ENCODE measurements around the gene GPA33. TPM values are rescaled to one million over a fixed set of nuclear protein-coding genes. Genes with fewer than 3 reads are reported as not detected.
A peak's percentile ranks its signal among the peaks of the same experiment; 100 is the strongest.

Gene GPA33
- total and polyA plus RNA-seq, 12 donors: 0.15 to 5.8 (median 1.1) TPM; not detected in 1

DNA sequence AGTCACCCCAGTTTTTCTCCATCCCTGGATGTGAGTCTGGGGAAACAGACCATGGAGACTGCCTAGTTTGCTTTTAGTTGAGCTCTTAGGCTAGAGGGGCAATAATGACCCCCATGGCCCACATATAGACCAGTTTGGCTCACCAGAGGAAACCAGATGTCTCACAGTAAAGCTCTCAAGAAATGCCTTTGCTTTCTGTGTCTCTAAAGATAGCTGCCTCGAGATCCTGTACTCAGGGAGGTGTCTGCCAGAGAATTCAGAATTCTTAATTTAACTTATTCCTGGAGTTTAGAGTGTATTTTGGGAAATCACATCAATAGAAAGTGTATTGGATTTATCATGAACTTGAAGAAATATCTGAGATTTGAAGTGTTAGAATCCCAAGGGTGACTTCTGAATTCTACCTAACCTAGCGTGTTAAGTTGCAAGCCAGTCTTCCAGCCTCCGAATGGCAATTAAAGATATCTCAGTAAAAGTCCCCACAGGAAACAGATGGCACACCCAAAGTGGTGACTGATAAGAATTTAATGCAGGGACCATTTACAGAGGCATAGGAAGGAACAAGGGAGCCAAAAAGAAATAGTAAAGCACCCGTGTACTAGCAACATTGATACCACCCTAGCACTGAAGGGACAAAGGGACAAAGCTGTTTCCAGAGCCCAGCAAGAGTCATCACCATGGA is 40.8 kb upstream of the GPA33 start:
- TF ChIP-seq, protein P1, sequence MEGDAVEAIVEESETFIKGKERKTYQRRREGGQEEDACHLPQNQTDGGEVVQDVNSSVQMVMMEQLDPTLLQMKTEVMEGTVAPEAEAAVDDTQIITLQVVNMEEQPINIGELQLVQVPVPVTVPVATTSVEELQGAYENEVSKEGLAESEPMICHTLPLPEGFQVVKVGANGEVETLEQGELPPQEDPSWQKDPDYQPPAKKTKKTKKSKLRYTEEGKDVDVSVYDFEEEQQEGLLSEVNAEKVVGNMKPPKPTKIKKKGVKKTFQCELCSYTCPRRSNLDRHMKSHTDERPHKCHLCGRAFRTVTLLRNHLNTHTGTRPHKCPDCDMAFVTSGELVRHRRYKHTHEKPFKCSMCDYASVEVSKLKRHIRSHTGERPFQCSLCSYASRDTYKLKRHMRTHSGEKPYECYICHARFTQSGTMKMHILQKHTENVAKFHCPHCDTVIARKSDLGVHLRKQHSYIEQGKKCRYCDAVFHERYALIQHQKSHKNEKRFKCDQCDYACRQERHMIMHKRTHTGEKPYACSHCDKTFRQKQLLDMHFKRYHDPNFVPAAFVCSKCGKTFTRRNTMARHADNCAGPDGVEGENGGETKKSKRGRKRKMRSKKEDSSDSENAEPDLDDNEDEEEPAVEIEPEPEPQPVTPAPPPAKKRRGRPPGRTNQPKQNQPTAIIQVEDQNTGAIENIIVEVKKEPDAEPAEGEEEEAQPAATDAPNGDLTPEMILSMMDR (IDR thresholded peaks at IDR 0.05): no peak
- ATAC-seq (no peak), DNase-seq (no peak)
- H3K27me3 ChIP-seq: peaks cover 0 to 16% (median 0%) of the 10 kb centered on the region in 7 donors
- no peak overlapping the region for H3K27ac ChIP-seq
- peaks cover 0 to 12% (median 0%) of the 10 kb centered on the region in 9 donors for H3K4me1 ChIP-seq
- intact Hi-C loops (cut with DNase I): no loop called here
- H3K9me3 ChIP-seq: no peaks in the 10 kb centered on the region
- no peak overlapping the region for H3K4me3 ChIP-seq
- H3K36me3 ChIP-seq: peaks cover 0 to 44% (median 0%) of the 10 kb centered on the region in 9 donors
- WGBS, 2 donors: 27 to 28% methylated on average over 4 of the region's 4 CpGs

DNA sequence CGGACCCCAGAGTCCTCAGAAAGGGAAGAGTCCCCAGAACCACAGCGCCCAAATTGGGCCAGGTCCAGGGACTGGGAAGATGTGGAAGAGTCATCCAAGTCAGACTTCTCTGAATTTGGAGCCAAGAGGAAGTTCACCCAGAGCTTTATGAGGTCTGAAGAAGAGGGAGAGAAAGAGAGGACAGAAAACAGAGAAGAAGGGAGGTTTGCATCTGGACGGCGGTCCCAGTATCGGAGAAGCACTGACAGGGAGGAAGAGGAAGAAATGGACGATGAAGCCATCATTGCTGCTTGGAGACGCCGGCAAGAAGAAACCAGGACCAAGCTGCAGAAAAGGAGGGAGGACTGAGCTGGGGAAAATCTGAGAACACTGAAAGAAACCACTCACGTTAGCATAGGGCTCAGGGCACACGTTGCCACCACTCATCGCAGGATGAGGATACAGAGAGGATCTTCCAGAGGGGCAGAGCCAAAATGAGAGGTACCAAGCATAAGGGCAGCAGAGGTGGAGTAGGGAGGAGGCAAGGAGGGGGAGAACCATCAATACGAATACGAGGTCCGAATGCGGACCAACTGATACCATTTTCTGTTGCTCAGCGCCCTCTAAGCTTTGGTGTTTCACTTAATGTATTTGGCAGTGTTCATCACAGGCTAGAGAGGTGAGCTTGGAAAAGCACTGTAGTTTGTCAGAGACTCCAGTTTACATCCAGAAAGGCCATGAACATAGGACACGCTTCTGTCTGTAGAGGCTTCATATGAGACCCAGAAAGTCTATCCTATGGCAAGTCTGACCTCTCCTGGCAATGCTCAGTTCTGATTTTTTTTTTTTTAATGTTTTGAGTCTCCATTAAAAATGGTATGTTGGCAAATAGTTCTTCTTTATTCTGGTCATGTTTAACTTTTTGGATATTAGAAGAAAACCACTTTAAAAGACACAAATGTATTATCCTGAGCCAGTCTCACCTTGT is 38.4 kb upstream of the GPA33 start:
- H3K27me3 ChIP-seq: peaks cover 0 to 17% (median 0%) of the 10 kb centered on the region in 7 donors
- intact Hi-C loops (cut with DNase I): no loop called here
- H3K4me1 ChIP-seq: peaks cover 0 to 10% (median 0%) of the 10 kb centered on the region in 9 donors
- 74 to 80% methylated on average over 17 of the region's 17 CpGs for WGBS, 2 donors
- no peak for DNase-seq
- TF ChIP-seq, protein P1 (IDR thresholded peaks at IDR 0.05): no peak
- peaks cover 0 to 67% (median 0%) of the 10 kb centered on the region in 9 donors for H3K36me3 ChIP-seq
- no peak overlapping the region for H3K4me3 ChIP-seq
- H3K27ac ChIP-seq: no peak overlapping the region
- no peaks in the 10 kb centered on the region for H3K9me3 ChIP-seq
- ATAC-seq: no peak

- ATAC-seq (no peak), DNase-seq (no peak)
- no peaks in the 10 kb centered on the region for H3K9me3 ChIP-seq
- peaks cover 0 to 76% (median 0%) of the 10 kb centered on the region in 9 donors for H3K36me3 ChIP-seq
- peaks cover 0 to 10% (median 0%) of the 10 kb centered on the region in 9 donors for H3K4me1 ChIP-seq
- peaks cover 0 to 17% (median 0%) of the 10 kb centered on the region in 7 donors for H3K27me3 ChIP-seq
- TF ChIP-seq, protein P1 (IDR thresholded peaks at IDR 0.05): no peak
- no peak overlapping the region for H3K4me3 ChIP-seq
- H3K27ac ChIP-seq: no peak overlapping the region
- WGBS, 2 donors: 79 to 86% methylated on average over 5 of the region's 5 CpGs
- intact Hi-C loops (cut with DNase I): no loop called here
Measured at GRCh38 chr1:167127661-167128060, 37.5 kb upstream of the GPA33 start.

GRCh38 chr1:167127236-167127635 is 37.1 kb upstream of the GPA33 start:
- no peak overlapping the region for H3K27ac ChIP-seq
- peaks cover 0 to 17% (median 0%) of the 10 kb centered on the region in 7 donors for H3K27me3 ChIP-seq
- ATAC-seq: peak in 1 of 8 donors; percentile 16
- H3K4me3 ChIP-seq: no peak overlapping the region
- TF ChIP-seq, protein P1 (IDR thresholded peaks at IDR 0.05): no peak
- intact Hi-C loops (cut with DNase I): no loop called here
- DNase-seq: no peak
- peaks cover 0 to 80% (median 1%) of the 10 kb centered on the region in 9 donors for H3K36me3 ChIP-seq
- peaks cover 0 to 10% (median 0%) of the 10 kb centered on the region in 9 donors for H3K4me1 ChIP-seq
- 95 to 99% methylated on average over 5 of the region's 5 CpGs for WGBS, 2 donors
- no peaks in the 10 kb centered on the region for H3K9me3 ChIP-seq

Data from heart right ventricle (tissue), 16 donors.